Adrenal gland (tissue), 5 donors: ENCODE data around the gene RGL4.

Source experiments
- POLR2A ChIP-seq, 2 donors: fragments of 450-650 bp; IDR thresholded peaks; one replicate each; pipeline ENCODE4 v1.6.1; 2017; ENCODE audit warnings: antibody characterized with exemption in 2 of 2, mild to moderate bottlenecking in 2 of 2, moderate library complexity in 1 of 2
- TF ChIP-seq, protein P1 (sequence below), 6 experiments: fragments of 450-650 bp in 4 of 6; fragments of 200-600 bp in 2 of 6; sonication (generic) in 1 of 6; IDR thresholded peaks; 1 replicate in 5 of 6; 2 replicates in 1 of 6; pipeline versions ENCODE4 v1.5.1 to v1.8.0; 2016 to 2021; ENCODE audit warnings: antibody characterized with exemption in 6 of 6, mild to moderate bottlenecking in 2 of 6, moderate library complexity in 1 of 6
- donor health status: DM: no; HTN: no; CAD: no.

DNA sequence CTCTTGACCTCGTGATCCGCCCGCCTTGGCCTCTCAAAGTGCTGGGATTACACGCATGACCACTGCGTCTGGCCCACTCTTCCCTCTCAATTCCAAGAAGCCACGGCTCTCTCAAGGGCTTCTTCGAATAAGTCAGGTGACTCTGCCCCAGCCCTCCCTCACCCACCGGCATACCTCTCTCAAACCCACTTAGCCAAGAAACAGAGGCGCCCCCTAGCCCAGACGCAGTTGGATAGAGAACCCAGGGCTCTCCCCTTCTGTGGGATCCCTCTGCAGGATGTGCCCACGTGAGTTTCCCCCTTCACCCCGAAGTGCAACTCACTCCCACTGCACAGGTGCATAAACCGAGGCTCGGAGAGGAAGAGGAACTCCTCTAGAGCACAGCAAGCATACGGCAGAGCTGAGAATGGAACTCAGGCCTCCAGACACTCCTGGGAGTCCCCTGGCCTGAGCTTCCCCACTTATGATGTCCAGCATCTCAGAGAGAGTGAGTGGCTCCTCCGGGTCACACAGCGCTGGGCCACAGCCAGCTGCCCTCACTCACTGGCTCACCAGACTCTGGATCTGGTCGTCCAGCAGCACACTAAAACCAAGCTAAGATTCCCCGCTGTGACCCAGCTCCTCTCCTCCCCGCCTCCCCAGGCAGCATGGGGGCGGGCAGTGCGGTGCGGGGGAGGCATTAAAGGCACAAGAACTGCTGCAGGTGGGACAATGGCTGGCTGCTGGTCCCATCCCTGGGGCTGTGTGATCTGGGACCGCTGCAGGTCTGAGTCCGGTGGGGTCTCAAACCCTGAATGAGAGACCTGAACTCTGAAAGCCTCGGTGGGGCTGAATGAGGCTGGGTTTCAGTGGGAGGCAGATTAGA lies 16.8 kb upstream of the RGL4 start:
- no peak for TF ChIP-seq POLR2A (IDR thresholded peaks at IDR 0.05)
- TF ChIP-seq, protein P1, sequence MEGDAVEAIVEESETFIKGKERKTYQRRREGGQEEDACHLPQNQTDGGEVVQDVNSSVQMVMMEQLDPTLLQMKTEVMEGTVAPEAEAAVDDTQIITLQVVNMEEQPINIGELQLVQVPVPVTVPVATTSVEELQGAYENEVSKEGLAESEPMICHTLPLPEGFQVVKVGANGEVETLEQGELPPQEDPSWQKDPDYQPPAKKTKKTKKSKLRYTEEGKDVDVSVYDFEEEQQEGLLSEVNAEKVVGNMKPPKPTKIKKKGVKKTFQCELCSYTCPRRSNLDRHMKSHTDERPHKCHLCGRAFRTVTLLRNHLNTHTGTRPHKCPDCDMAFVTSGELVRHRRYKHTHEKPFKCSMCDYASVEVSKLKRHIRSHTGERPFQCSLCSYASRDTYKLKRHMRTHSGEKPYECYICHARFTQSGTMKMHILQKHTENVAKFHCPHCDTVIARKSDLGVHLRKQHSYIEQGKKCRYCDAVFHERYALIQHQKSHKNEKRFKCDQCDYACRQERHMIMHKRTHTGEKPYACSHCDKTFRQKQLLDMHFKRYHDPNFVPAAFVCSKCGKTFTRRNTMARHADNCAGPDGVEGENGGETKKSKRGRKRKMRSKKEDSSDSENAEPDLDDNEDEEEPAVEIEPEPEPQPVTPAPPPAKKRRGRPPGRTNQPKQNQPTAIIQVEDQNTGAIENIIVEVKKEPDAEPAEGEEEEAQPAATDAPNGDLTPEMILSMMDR (IDR thresholded peaks at IDR 0.05), result no peak
